ENCODE measurements around the gene MARCKSL1. TPM values are rescaled to one million over a fixed set of nuclear protein-coding genes. Genes with fewer than 3 reads are reported as not detected.

MARCKSL1 gene
- total and polyA plus RNA-seq, 2 of the 13 experiments (the other 11 are each of a cell fraction or from before 2014, with no cell fraction given): 81.9 to 155 TPM

DNA sequence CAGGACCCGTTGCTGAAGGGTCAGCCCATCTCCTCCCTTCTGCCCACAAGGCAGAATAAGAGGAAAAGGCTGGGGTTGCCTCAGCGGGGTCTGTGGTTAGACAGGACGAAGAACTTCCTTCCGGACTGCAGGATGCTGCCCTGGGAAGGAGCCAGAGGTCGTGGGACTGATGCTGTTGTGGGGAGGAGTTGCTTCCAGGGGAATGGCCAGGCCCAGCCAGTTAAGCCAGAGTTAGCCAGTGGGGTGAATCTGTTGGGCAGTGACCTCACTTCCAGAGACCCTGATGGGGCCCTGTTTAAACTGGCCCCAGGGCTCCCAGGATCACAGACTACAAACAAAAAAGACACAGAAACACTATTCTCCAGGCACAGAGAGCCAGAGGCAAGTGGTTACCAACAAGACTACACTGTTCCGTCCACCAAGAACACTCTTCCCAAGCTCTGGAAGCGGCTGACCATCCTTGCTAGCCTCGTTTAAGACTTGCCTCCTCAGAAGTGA, 13.2 kb upstream of the MARCKSL1 start:
- POLR2A ChIA-PET: interaction anchor here (10.1 kb wide), 1 partner anchor 11 kb away, joined by 222 read pairs; the partner anchor contains the start of gene MARCKSL1
- H3K9me3 ChIP-seq (ENCODE audit: low read length): no peaks in the 10 kb centered on the region
- H3K36me3 ChIP-seq (replicated peaks in 1 of 2; ENCODE audit: control insufficient read depth in 1 of 2, insufficient read depth in 2 of 2, low read length in 2 of 2): no peaks in the 10 kb centered on the region
- in situ Hi-C loops (cut with HindIII; ENCODE audit: extremely low pct_ligation_motif_present, low pct_unique_long_range_greater_than_20kb) (no loop called here), intact Hi-C loops (cut with micrococcal nuclease; ENCODE audit: unreplicated experiment) (no loop called here)
- H3K27ac ChIP-seq (ENCODE audit: extremely low read length, insufficient read depth, low read length): peak overlapping the region; percentile 92
- TSS peak; percentile 41 for BruUV-seq (replicated peaks)
- ATAC-seq (peak; percentile 10), DNase-seq (ENCODE audit: low spot score) (peak; percentile 74), FAIRE-seq (peak; percentile 34)
- no peaks in the 10 kb centered on the region for H3K27me3 ChIP-seq (ENCODE audit: control insufficient read depth in 1 of 2, insufficient read depth in 2 of 2, low read length in 2 of 2)
- no peak overlapping the region for H2AFZ ChIP-seq (ENCODE audit: low read length)
- H3K4me1 ChIP-seq (ENCODE audit: insufficient read depth, low read length): peaks cover 86% of the 10 kb centered on the region
- no peaks in the 10 kb centered on the region for H4K20me1 ChIP-seq (ENCODE audit: insufficient read depth, low read length)
- peak overlapping the region; percentile 47 for H3K4me2 ChIP-seq (ENCODE audit: low read depth, low read length)
- CTCF ChIA-PET (ENCODE audit: low intra/inter-chr PET ratio, low total read pairs): no interaction called here
- WGBS (ENCODE audit: low lambda C conversion rate): 24% methylated on average over 5 of the region's 8 CpGs
- H3K9ac ChIP-seq (ENCODE audit: insufficient read depth, low read depth, low read length): peak overlapping the region; percentile 19
- H3K4me3 ChIP-seq (replicated peaks in 1 of 3; ENCODE audit: insufficient read depth in 1 of 3, low read depth in 2 of 3, low read length in 3 of 3): no peak overlapping the region
- H3K79me2 ChIP-seq (ENCODE audit: insufficient read depth, low read length): no peaks in the 10 kb centered on the region
- TF ChIP-seq ZNF614 (CRISPR knock-in tag; IDR thresholded peaks at IDR 0.05; ENCODE audit: borderline replicate concordance) (peak; percentile 39; the same call in 1 of the 2 replicates), ZFX (CRISPR knock-in tag; IDR thresholded peaks at IDR 0.05; ENCODE audit: low read depth) (peak; percentile 67; the same call in 1 of the 2 replicates), ZSCAN29 (CRISPR knock-in tag; conservative IDR thresholded peaks at IDR 0.05) (0 out of 2 replicates have a peak, but pooled peaks have one; percentile 32), MIER2 (CRISPR knock-in tag; IDR thresholded peaks at IDR 0.05) (no peak), POLR2G (IDR thresholded peaks at IDR 0.05; ENCODE audit: low read depth, low read length) (peak; percentile 35; the same call in 1 of the 2 replicates), ZFP91 (CRISPR knock-in tag; IDR thresholded peaks at IDR 0.05; ENCODE audit: borderline replicate concordance) (peak; percentile 33; the same call in 1 of the 2 replicates), E2F5 (CRISPR knock-in tag; conservative IDR thresholded peaks at IDR 0.05) (no peak), ERF (CRISPR knock-in tag; IDR thresholded peaks at IDR 0.05) (no peak), ATF7 (IDR thresholded peaks at IDR 0.05) (no peak), ATF7 (CRISPR knock-in tag; IDR thresholded peaks at IDR 0.05) (0 out of 2 replicates have a peak, but pooled peaks have one; percentile 69), RFXAP (CRISPR knock-in tag; IDR thresholded peaks at IDR 0.05; ENCODE audit: borderline replicate concordance) (peak; percentile 47; the same call in 1 of the 2 replicates), ZNF484 (CRISPR knock-in tag; IDR thresholded peaks at IDR 0.05; ENCODE audit: borderline replicate concordance, low read depth) (no peak), TARDBP (CRISPR knock-in tag; IDR thresholded peaks at IDR 0.05) (0 out of 2 replicates have a peak, but pooled peaks have one; percentile 31), HOXA3 (CRISPR knock-in tag; IDR thresholded peaks at IDR 0.05) (peak; percentile 27; the same call in 1 of the 2 replicates), NR2F6 (IDR thresholded peaks at IDR 0.05) (peak; percentile 45), NR2F6 (CRISPR knock-in tag; IDR thresholded peaks at IDR 0.05) (peak; percentile 33; the same call in 1 of the 2 replicates), PHF21A (CRISPR knock-in tag; IDR thresholded peaks at IDR 0.05) (peak; percentile 13; the same call in 1 of the 2 replicates)
- TF ChIP-seq, protein P1, sequence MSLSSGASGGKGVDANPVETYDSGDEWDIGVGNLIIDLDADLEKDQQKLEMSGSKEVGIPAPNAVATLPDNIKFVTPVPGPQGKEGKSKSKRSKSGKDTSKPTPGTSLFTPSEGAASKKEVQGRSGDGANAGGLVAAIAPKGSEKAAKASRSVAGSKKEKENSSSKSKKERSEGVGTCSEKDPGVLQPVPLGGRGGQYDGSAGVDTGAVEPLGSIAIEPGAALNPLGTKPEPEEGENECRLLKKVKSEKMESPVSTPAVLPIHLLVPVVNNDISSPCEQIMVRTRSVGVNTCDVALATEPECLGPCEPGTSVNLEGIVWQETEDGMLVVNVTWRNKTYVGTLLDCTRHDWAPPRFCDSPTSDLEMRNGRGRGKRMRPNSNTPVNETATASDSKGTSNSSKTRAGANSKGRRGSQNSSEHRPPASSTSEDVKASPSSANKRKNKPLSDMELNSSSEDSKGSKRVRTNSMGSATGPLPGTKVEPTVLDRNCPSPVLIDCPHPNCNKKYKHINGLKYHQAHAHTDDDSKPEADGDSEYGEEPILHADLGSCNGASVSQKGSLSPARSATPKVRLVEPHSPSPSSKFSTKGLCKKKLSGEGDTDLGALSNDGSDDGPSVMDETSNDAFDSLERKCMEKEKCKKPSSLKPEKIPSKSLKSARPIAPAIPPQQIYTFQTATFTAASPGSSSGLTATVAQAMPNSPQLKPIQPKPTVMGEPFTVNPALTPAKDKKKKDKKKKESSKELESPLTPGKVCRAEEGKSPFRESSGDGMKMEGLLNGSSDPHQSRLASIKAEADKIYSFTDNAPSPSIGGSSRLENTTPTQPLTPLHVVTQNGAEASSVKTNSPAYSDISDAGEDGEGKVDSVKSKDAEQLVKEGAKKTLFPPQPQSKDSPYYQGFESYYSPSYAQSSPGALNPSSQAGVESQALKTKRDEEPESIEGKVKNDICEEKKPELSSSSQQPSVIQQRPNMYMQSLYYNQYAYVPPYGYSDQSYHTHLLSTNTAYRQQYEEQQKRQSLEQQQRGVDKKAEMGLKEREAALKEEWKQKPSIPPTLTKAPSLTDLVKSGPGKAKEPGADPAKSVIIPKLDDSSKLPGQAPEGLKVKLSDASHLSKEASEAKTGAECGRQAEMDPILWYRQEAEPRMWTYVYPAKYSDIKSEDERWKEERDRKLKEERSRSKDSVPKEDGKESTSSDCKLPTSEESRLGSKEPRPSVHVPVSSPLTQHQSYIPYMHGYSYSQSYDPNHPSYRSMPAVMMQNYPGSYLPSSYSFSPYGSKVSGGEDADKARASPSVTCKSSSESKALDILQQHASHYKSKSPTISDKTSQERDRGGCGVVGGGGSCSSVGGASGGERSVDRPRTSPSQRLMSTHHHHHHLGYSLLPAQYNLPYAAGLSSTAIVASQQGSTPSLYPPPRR (CRISPR knock-in tag; IDR thresholded peaks at IDR 0.05; ENCODE audit: borderline replicate concordance): 0 out of 2 replicates have a peak, but pooled peaks have one; percentile 20

All from HepG2 (cell line).